Fibroblast of upper back skin (primary cell): ENCODE measurements around the gene C1orf21.

ENCODE experiments used
- DNase-seq: peaks from one replicate; pipeline ENCODE4 v3.0.0-alpha.2; 2013

Gene C1orf21

DNA sequence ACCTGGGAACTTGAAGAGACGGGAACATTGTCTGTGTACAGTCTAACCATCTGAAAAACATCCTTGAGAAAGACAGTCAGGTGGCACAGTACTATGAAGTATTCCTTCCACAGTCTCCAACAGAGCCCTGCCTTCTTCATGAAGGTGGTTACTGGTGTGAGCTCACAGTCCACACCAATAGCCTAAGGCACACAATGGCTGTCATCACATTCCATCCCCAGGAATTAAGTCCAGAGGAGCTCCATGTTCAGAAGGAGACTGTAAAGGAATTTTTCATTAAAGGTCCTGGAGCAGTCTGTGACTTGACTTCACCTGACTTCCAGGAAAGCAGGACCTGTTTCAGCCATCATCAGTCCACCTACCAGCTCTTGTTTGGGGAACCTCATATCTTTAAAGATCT is 180.2 kb downstream of the C1orf21 start:
- DNase-seq = peak; percentile 11

DNA sequence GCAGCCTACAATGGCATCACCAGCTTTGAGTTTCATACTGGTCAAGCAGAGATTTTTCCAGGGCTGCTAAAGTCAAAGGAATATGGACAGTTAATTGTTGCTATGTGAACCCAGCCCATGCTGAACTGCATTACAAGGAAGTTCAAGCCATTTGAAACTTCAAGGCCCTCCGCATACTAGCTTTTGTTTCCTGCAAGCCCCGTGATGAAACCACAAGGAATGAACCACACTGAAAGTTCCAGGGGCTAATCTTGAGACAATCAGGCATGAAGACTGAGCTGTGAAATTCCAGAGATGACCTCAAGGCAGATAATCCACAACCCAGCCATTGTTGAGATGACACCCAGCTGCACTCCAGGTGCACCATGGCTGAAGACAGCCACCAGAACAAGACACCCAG is 180.8 kb downstream of the C1orf21 start:
- DNase-seq = peak; percentile 77

DNA sequence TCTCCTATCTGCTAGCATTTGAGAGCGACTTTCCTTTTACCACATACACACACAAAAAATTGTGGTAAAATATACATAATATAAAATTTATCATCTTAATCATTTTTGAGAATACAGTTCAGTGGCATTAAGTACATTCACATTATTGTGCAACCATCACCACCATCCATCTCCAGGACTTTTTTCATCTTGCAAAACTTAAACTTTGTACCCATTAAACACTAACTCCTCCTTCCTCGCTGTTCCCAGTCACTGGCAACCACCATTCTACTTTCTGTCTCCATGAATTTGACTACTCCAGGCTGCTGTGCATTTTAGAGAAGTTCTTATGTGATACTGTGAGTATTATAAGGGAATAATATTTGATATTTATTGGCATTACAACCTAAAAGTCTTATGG is 181.3 kb downstream of the C1orf21 start:
- no peak for DNase-seq

DNA sequence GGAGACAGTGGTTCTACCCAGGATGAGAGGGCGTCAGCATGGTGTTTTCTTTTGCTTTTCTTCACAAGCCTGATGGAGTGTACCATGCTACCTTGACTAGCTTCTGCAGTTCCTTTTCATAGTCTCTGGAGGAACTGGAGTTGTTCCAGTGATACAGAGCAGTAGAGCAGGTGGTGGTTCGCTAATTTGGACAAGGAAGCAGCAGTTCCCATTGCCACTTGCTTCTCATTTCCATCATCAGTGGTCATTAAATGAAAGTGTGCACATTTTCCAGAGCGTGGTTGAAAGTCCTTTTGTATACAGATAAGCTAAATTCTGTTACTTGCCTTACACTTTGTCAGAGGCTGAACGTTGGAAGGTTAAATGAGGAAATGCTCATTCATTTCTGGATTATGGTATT is 182.3 kb downstream of the C1orf21 start:
- DNase-seq = no peak

DNA sequence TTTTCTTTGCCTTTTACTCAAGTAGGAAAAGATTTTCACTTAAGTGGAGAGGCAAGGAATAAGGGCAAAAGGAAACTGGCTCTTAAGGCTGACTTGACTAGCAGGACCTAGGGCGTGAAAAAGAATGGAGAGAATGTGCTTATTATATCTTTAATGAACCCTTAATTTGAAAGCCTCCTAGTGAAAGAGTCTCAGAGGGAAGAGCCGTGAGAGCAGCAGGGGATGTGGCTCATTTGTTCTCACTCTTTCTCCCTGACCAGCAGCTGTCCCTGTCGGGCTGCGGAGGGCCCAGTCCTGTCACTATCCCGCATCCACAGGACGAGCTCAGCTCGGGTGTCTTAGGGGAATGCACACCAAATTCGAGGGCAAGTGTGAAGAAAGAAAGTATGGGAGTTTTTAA is 187.8 kb downstream of the C1orf21 start:
- DNase-seq = no peak

DNA sequence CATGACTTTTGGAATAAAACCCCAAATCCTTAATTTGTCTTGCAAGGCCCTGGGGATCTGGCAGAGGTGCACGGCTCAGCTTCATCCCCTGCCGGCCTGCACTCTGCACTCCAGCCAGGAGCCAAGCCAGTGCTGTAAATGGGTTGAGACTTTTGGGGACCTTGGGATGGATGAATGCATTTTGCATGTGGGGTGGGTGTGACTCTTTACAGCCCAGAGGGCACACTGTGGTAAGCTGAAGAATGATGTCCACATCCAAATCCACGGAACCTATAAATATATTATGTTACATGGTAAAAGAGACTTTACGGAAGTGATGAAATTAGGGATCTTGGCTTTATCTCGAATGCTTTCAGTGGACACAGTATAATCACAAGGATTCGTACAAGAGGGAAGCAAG is 190.0 kb downstream of the C1orf21 start:
- no peak for DNase-seq

DNA sequence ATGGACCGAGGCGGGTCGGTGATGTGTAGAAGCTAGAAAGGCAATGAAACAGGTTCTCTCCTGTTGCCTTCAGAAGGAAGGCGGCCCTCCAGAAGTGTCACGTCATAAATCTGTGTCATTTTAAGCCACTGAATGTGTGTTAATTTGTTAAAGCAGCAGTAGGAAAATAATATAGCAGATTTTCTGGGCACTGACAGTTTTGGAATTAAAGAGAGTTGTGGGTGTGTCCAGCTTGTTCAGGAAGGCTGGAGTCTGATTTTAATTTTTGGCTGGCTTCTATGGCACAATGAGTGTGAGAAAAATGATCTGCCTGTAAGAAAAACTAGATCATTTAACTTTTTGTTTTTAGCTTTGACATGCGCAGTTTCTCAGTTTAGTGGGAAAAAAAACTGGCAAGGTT is 190.5 kb downstream of the C1orf21 start:
- no peak for DNase-seq

DNA sequence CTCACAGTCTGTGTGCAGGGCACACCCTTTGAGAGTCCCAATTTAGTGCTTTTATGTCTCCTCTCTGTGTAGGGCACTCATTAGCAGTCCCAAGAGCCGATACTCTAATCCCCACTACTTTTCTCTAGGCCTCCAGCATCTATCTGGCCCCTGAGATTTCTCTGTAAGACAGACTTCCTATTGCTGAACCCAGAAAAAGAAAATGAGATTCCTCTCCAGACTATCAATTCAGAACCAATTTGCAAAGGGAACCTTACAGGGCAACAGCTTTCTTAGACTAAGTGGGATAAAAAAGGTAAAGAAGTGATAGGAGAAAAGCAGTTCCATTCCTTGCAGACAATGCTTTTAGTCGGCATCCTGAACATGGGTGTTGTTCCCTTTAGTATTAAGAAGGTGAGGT is 195.6 kb downstream of the C1orf21 start:
- no peak for DNase-seq

DNA sequence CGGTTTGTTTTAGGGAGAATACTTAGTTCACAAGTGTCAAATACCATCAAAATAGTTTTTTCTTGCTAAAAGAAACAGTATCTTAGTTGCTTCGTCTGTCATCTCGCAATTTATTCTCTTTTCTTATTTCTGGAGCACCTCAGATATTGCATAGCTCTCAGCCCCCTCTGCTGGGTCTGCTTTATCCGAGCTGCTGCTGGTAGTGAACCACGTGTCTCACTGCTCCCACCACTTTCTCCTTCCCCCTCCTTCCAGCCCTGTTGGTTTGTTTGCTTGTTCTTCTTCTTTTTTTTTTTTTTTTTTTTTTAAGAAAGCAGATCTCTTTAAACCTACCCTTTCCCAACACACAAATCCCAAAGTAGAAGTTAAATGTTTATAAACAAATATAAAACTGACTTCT is 197.0 kb downstream of the C1orf21 start:
- DNase-seq = no peak

DNA sequence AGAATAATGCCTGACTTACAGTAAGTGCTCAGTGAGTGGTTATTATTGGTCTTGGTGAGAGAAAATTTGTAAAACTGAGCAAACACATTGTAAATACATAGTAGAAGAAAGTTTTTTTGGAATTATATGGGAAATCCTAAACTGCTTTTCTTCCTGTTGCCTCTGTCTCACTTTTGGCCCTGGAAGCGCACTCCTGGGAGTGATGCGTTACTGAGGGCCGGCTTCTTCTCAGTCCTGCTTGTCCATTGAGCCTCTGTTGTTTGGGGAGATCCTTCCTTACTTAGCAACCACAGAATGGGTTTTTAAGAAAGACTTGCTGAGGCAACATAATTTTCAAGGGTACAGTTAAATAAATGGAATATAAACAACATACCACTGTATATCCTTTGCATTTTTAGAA is 201.9 kb downstream of the C1orf21 start:
- no peak for DNase-seq

DNA sequence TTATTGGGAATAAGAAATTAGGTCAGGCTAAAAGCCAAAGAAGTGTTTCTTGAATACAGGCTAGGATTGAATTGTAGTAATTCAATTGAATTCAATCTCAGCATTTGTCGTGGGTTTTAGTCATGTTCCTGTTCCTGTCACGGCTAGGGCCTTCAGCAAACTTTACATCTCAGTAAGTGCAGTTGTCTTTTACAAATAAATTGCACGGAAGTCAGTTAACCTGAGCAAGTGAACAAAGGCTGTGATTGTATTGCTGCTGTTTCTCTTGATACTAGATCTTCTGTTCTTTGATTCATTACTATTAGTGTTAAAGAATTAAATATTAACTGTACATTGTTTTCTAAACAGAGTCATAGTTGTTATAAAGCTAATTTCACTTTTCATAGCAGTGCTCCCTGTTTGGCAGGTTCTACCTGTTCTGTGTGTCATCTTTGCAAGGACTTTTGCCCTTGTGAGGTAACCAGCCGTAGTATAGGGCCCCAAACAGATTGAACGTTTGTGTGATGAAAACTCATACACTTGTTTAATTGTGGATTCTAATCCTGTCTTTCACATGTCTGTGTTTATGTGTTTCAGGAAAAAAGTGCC is 203.4 kb downstream of the C1orf21 start:
- no peak for DNase-seq

DNA sequence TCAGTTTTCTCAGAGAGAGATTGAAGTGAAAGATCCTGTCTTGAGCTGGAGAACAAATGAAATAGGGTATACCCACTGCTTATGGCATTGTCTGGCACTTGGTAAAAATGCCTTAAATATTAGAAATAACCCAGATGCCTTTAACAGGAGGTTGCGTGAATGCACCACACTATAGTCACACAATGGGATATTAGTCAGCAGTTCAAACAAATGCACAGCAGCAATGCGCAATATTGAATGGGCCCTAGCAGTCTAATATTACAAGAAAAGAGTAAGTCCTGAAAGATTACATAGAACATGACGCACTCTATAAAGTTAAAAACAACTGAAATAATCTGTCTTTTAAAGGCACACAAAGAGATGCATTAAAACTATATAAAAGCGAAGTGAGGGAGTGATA is 206.8 kb downstream of the C1orf21 start:
- no peak for DNase-seq

DNA sequence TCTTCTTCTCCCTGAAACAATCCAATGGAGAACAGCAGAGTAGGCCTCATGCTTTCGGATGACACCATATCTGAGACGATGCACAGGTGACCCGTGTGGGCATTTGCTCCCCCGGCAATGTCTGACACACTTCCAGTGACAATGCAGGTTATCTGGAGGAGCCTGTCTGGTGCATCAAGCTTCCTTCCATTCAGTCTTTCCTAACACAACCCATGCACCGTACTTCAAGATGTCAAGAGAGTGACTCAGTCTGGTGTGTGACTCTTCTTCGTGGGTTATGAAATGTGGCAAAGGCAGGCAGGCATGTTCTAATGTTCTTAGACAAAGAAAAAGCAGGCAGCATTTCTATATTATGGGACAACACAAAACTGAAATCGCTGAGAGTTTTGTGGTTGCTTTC is 208.8 kb downstream of the C1orf21 start:
- DNase-seq = peak; percentile 68

DNA sequence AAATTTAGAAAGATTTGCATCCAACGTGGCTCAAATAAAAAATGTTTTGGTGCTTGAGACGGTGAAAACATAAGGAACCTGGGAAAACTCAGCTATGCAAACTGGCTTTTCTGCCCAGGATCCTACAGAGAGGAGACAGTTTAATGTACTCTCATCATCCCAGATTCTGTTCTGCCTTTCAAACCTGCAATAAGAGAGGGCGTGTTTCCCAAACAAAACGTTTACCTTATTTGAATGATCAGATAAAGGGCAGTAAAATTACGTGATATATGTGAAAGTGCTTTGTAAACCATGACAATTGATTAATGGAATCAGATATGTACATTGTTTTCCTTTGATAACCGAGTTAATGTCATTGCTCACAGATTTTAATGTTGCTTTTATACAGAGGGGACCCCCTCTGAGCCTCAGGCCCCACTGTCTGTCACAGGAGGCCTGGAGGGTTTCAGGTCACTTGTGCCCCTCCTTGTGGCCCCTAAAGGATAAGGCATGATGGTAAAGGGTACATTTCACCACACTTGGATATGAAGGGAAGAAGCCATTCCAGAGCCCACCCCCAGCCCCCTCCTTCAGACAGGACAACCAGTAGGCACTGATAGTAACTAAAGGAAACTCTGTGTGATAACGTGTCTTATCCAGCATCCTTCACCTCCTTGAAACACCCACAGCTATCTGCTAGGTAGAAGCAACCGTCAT is 210.3 kb downstream of the C1orf21 start:
- no peak for DNase-seq

DNA sequence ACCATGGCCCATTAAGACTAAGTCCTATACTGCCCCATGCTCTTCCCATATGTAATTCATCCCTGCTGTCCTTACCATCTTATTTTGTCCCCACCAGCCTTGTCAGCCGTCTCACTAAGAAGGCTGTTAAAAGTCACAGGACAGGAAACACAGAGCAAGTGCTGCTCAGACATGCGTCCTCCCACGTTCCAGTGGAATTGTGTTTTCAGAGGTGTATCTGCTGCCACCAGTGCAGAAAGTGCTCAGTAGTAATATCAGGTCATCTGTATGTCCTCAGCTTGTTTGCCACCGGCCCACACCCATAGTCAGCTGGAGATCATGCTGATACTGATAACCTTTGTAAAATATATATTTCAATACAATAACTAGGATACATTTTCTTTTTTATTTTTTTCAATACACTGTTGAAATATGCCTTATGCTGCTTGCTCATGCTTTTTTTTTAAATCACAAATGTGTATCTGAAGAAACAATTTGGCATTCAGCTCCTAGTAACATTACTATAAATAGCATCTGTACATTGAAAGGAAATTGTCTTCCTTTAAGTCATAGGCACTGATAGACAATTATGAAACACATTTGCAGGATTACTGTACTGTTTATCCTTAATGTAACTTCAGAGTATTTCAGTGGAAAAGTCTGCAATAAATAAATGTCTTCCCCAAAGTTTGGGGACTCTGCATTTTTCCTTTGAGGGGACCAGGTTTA is 211.0 kb downstream of the C1orf21 start:
- peak; percentile 58 for DNase-seq

DNA sequence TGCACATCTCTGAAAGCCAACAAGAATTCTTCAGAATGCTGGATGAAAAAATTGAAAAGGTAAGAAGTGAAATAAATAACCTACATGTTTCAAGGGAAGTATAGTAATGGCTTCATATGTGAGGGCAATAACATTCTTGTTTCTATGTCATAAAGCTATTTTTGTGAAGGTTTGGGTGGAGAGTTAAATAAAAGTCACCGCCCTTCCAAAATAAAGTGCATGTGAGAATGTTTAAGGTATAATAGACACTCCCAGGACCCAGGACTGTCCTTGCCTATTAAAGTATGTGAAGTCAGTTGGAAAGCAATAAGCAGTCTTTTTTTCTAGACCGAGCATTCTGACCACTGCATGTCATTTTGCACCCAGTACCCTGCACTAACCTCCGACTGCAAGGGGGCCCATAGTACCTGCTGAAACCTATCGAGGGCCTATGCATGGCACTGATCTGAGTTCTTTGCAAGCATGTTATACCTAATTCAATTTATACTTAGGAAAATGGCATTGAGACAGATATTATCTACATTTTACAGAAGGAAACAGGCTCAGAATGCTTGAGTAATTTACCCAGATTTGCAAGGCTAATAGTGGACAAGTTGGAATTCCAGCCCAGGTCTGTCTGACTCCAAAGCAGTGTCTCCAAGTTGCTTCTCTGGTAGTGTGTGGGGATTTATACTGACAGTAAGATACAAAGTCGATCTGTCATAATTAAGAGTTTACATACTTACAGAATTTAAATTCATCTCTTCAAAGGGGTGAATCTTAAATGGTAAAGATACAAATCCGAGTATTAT is 211.8 kb downstream of the C1orf21 start:
- DNase-seq = no peak

DNA sequence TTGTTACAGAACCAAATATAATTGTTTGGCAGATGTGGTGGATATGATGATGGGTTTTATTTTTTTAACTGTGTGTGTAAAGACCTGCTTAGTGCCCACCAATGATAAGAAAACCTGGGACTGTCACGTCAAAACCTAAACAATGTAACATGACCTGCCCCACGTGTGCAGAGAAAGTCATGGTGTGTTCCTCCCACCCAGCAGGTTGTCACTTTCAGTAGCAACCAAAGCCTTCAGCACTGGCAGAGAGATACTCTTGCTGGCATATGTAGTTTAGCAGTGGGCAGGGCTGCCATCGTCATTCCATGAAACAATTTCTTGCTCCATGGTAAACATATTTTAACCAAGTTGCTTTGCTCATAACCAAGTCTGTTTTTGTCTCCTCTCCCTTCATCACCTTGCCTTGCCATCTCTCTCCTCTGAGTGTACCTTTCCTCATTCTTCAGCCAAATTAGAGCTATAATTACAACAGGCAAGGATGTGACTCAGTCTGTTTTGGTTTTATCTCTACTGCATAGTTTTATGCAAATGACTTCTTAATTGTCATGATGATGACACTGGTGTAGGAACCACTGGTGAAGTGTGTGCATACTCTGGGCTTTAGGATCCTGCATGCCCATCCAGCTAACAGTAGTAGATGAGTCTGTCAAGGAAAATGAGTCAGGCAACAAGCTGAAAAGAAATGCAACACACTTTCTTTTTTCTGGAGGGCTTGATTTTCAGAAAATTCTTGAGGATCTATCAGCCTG is 217.5 kb downstream of the C1orf21 start:
- no peak for DNase-seq

DNA sequence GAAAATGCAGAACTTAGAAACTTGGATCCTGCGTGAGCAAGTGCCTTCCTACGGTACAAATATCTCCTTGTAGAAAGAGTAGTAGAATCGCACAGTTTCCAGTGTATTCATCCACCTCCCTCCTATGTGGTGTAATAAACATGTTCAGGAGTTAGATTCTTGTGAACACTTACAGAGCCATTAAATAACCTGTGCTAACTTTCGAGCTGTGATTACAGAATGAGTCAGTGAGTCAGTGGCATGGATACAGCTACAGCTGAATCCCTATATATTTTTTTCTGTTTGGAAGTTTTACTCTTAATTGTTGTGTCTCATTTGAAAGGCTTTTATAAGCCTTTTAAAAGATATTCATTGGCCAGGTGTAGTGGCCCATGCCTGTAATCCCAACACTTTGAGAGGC is 219.1 kb downstream of the C1orf21 start:
- DNase-seq = no peak

DNA sequence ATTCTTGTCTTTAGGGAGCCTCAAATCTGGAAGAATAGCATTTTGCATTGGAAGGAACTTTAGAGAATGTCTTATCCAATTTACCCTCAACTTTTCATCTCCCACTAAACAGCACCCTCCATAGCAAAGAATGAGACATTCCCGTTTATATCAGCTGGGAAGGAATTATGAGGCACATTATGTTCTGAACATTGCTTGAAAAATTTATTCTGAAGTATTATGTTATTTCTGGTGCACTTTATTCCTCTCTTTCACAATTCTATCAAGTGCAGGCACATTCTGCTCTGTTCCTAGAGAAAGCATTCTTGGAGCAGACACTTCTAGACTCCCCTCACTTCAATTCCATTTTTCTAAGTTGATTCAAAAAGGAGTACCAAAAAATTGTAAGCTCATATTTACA is 220.0 kb downstream of the C1orf21 start:
- no peak for DNase-seq

DNA sequence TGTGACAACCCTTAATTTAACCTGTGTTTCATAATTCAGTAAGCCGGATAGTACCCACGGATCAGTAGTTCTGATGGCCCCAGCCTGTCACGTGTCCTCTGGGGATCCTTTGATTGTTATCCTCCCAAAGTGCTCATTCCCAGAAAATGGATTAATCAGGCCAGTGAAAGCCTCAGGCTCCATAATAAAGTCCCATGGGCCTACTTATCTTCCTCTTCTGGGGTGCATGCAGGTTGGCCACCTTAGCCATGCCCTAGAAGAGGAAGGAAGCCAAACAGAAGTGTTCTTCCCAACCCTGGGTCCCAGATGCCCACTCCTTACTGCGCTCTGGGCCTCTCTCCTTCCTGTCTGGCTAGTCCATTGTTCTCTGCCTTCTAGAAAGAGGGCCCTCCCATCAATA is 221.8 kb downstream of the C1orf21 start:
- no peak for DNase-seq

DNA sequence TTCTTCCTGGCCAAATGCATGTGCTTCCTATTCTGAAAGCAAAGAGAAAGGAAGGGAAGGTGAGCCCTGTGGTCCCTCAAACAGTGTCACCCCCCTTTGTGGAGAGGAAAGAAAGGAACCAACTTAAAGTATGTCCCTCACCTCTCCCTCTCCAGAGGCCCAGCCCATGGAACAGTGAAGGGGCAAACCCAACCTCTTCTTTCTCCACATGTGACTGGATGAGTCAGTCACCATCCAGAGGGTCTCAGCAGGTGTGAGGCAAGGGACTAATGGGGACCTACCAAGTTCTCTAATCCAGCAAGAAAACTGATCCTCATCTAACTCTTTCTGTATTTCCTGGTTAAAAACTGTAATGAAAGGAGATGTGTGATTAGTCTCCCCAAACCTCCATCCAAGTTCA is 222.2 kb downstream of the C1orf21 start:
- no peak for DNase-seq

DNA sequence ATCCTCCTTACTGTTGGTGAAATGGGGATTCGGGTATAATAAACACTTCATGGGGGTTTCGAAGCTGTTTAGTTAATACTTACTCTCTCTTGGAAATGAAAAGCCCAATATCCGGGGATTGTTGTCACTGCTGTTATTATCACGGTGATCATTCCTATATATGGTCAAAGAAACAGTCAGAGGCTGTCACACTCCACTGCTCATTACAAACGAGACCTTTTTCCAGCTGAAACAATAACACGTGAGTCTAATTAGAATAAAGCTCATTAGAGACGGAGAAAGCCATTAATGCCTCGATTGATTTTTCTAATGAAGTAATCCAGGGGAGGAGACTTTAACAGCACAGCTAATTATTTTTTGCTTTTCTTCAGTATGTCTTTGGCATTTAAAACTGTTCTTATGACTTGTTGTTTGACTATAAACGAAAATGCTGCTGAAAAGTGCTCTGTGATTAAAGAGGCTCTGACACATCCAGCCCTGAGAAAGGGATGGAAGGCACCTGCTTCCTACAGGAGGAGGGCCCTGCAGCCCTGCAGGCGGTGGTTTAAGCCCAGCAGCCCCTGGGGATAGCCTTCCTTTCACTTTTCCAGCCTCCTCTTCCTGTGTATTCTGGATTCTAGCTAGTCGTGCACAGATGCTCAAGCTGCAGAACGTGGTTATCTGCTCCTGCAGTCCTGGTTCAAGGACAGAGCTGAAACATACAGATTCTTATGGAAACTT is 224.2 kb downstream of the C1orf21 start:
- no peak for DNase-seq
